GM12874 (cell line): ENCODE measurements around the gene CTNNBL1.

Experiments used
- TF ChIP-seq, protein P1 (sequence below): IDR thresholded peaks from 2 replicates; pipeline ENCODE4 v1.5.1; 2011; ENCODE audit warnings: low read depth, mild to moderate bottlenecking, control low read depth, low read length, moderate library complexity; ENCODE audit not compliant: insufficient read depth

CTNNBL1 gene

DNA sequence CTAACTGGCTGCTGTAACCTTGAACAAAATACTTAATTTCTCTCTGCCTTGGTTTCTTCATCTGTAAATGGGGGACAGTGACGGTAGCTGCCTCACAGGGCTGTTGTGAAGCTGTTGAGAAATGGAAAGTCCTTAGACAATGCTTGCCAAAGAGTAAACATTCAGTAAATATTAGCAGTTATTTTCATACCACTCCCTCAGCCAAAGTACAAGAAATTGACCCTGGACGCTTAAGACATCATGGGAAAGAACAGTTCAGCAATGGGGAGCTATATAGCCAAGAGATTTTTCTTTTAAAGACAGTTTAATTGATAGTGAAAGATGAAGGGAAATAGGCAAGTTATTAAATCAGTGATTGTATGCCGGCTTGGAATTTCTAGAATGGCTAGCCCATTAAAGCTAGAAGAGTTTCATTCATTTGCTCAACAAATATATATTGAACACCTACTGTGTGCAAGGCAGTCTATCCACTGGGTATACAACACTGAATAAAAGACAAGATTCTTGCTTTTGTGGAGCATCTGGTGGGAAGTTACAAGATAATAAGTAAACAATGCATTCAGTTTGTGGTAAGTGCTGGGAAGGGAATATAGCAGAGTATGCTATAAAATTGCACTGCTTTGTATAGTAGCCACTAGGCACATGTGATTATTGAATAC is 2.0 kb downstream of the CTNNBL1 start:
- TF ChIP-seq, protein P1, sequence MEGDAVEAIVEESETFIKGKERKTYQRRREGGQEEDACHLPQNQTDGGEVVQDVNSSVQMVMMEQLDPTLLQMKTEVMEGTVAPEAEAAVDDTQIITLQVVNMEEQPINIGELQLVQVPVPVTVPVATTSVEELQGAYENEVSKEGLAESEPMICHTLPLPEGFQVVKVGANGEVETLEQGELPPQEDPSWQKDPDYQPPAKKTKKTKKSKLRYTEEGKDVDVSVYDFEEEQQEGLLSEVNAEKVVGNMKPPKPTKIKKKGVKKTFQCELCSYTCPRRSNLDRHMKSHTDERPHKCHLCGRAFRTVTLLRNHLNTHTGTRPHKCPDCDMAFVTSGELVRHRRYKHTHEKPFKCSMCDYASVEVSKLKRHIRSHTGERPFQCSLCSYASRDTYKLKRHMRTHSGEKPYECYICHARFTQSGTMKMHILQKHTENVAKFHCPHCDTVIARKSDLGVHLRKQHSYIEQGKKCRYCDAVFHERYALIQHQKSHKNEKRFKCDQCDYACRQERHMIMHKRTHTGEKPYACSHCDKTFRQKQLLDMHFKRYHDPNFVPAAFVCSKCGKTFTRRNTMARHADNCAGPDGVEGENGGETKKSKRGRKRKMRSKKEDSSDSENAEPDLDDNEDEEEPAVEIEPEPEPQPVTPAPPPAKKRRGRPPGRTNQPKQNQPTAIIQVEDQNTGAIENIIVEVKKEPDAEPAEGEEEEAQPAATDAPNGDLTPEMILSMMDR = no peak

DNA sequence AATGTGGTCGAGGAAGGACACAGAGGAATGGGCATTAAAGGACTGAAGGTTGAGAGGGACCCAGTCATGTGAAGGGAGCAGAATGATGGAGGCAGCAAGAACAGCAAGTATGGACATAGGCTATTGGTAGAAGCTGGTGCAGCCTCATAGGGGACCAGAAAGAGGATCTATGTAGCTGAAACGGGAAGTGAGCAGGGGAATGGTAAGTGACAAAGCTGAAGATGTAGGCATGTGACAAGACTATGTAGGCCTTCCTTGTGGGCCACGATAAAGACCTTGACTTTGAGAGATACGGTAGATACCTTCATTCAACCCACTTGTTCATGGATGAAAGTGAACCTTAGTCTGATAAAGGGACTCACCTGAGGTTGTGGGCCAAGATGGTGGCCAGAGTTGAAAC is 3.5 kb downstream of the CTNNBL1 start:
- TF ChIP-seq, protein P1 = no peak

DNA sequence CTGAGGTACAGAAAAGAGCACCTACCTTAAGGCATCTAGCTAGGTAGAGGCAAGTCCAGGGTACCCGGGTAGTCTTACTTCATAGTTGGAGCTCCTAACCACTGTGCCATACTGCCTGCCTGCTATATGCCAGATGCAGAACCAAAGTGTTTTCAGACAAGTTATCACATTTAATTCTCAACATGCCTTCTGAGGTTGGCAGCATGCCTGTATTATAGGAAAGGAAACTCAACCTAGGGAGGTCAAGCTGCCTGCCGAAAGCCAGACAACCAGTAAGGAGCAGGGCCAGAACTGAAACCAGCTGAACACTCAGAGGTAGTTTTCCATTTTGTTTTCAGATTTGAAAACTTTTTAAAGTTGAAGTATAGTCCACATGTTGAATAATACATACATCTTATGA is 5.4 kb downstream of the CTNNBL1 start:
- TF ChIP-seq, protein P1 = no peak

DNA sequence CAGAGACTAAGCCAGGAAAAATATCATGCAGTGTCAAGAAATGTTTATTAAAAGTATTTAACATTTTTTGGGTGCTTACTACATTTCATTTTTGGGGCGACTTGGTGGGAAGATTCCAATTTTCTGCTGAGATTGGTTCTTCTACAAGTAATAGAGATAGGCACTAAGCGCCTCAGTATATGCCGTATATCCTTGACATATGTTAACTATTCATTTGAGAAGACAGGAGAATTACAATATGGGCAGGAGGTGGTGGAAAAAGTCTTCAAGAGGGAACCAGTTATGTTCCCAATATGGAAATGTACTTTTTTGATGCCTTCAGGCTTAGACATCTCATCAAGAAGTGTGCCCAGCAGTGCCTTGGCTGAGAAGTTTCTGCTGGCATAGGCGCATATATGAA is 6.5 kb downstream of the CTNNBL1 start:
- TF ChIP-seq, protein P1 = no peak

DNA sequence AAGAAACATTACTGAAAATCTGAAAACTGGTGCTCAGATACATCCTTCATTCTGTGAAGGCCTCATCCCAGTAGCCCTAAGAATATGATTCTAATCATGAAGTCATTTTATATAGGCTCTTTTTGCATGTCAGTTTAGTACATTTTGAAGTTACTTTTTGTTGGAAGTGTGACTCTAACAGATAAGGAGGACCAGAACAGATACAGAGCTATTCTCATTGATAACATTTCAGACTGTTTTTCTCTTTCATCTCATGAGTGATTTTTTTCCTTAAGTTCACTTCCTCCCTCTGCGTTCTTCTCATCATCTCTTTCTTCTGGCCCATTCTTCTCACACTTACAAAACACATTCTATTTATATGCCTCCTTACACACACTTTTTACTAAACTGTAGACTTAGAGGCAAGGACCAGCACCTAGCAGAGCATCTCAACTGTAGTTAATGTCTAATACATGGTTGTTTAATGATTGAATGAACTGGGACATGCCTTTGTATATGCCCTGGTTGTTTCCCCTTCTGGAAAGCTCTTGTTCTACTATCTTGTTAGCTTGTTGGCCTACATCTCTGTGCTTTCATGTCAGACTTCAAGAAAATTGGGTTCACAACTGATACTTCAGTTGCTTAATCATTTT is 8.7 kb downstream of the CTNNBL1 start:
- TF ChIP-seq, protein P1 = no peak

DNA sequence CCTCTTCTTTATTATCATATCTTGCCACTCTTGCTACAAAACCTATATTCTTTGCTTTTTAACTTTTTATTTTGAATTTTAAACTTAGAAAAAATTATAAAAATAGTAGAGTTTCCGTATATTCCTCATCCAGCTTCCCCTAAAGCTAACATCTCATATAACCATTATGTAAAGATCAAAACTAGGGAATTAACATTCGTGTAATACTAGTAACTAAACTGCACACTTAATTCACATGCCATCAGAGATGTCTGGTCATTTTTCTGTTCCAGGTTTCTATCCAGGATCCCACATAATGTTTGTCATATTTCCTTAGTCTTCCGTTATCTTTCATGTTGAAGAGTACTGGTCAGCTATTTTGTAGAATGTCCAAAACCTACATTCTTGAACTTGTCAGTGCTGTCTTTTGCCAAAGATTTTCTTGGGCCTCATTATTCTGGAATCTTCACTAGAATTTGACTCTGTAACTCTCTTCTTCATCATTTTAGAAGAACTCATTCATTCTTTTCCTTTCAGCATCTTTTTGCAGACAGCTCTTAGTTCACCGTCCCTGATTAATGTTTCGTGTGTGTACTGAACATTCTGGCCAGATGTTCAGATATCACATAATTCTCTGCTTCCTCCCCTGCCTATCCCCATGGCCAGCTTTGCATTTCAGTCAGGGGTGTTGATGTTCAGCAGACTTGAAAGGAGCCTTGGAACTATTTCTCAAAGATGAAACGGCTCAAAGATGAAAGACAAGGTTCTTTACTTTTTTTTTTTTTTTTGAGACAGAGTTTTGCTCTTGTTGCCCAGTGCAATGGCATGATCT is 9.4 kb downstream of the CTNNBL1 start:
- TF ChIP-seq, protein P1 = no peak

DNA sequence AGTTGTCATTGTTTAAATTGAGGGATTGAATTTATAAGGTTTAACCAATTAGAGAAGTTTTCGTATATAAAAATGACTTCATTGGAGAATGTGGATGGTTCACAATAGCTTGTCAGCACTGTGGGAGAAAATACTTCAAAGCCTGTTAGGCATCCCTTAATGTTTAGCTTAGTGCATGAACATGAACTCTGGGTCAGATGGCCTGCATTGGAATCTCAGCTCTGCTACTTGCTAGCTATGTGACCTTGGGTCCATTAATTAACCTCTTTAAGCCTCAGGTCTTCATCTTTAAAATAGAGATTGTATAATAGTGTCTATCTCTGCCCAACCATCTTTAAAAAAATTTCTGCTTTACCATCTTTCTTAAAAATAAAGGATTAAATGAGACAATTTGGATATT is 11.1 kb downstream of the CTNNBL1 start:
- TF ChIP-seq, protein P1 = no peak
